ENCODE data around the gene SIAH3. TPM values are rescaled to one million over a fixed set of nuclear protein-coding genes. Genes with fewer than 3 reads are reported as not detected.

Gene SIAH3
- total RNA-seq, 6 experiments from 2014 or later = not detected

GRCh38 chr13:45752510-45752909 lies 99.0 kb downstream of the SIAH3 start:
- DNase-seq = no peak
- no peaks in the 10 kb centered on the region for H3K9me3 ChIP-seq
- 54% methylated on average over 1 of the region's 1 CpG for WGBS (ENCODE audit: insufficient coverage, low coverage, low lambda C conversion rate, missing lambda C conversion rate)
- ATAC-seq = no peak
- H3K4me3 ChIP-seq = no peak overlapping the region
- no peaks in the 10 kb centered on the region for H3K27me3 ChIP-seq
- no peak overlapping the region for H3K27ac ChIP-seq
- intact Hi-C loops (cut with DNase I) = no loop called here
- H3K36me3 ChIP-seq = no peaks in the 10 kb centered on the region
- TF ChIP-seq CTCF (IDR thresholded peaks at IDR 0.05) (no peak), POLR2A (IDR thresholded peaks at IDR 0.05) (no peak)
- no peaks in the 10 kb centered on the region for H3K4me1 ChIP-seq

- Histone ChIP-seq H3K27me3 (no peaks in the 10 kb centered on the region), H3K9me3 (no peaks in the 10 kb centered on the region), H3K4me3 (no peak overlapping the region), H3K36me3 (no peaks in the 10 kb centered on the region), H3K4me1 (no peaks in the 10 kb centered on the region), H3K27ac (no peak overlapping the region)
- DNase-seq (no peak), ATAC-seq (no peak)
- TF ChIP-seq POLR2A (IDR thresholded peaks at IDR 0.05) = no peak
- TF ChIP-seq CTCF (IDR thresholded peaks at IDR 0.05) = no peak
- intact Hi-C loops (cut with DNase I) = no loop called here
Measured at GRCh38 chr13:45751885-45752284, 99.7 kb downstream of the SIAH3 start.

GRCh38 chr13:45750566-45750965 lies 101.0 kb downstream of the SIAH3 start:
- H3K27ac ChIP-seq = no peak overlapping the region
- intact Hi-C loops (cut with DNase I) = no loop called here
- H3K36me3 ChIP-seq = no peaks in the 10 kb centered on the region
- 88% methylated on average over 3 of the region's 3 CpGs for WGBS (ENCODE audit: insufficient coverage, low coverage, low lambda C conversion rate, missing lambda C conversion rate)
- no peaks in the 10 kb centered on the region for H3K9me3 ChIP-seq
- no peaks in the 10 kb centered on the region for H3K4me1 ChIP-seq
- DNase-seq = no peak
- ATAC-seq = no peak
- H3K4me3 ChIP-seq = no peak overlapping the region
- no peaks in the 10 kb centered on the region for H3K27me3 ChIP-seq
- TF ChIP-seq CTCF (IDR thresholded peaks at IDR 0.05) = no peak
- no peak for TF ChIP-seq POLR2A (IDR thresholded peaks at IDR 0.05)

- Histone ChIP-seq H3K27ac (no peak overlapping the region), H3K36me3 (no peaks in the 10 kb centered on the region), H3K27me3 (no peaks in the 10 kb centered on the region), H3K4me1 (no peaks in the 10 kb centered on the region), H3K4me3 (no peak overlapping the region), H3K9me3 (no peaks in the 10 kb centered on the region)
- DNase-seq = no peak
- intact Hi-C loops (cut with DNase I) = no loop called here
- WGBS (ENCODE audit: insufficient coverage, low coverage, low lambda C conversion rate, missing lambda C conversion rate) = 61% methylated on average over 12 of the region's 13 CpGs
- no peak for TF ChIP-seq POLR2A (IDR thresholded peaks at IDR 0.05)
- no peak for TF ChIP-seq CTCF (IDR thresholded peaks at IDR 0.05)
- ATAC-seq = peak in 2 of 4 donors; percentile 13 to 31
Measured at GRCh38 chr13:45748941-45749759, 102.4 kb downstream of the SIAH3 start.

Data from right lobe of liver (tissue), 6 donors.